SJSA1 (cell line): ENCODE data around the gene TSFM. TPM values are rescaled to one million over a fixed set of nuclear protein-coding genes. Genes with fewer than 3 reads are reported as not detected.

Experiments
- DNase-seq, 2 experiments: peaks; one replicate each; pipeline ENCODE4 v3.0.0-alpha.2; 2015 to 2020; ENCODE audit warnings: low spot score in 2 of 2, low read depth in 1 of 2
- H3K27ac ChIP-seq: fragments of 250-450 bp; sonication (Bioruptor Pico); 2 replicates; pipeline ENCODE4 v1.5.1; 2020; ENCODE audit warnings: mild to moderate bottlenecking, moderate library complexity
- H3K27me3 ChIP-seq: fragments of 250-450 bp; sonication (Bioruptor Pico); replicated peaks from 2 replicates; pipeline ENCODE4 v1.5.1; 2020; ENCODE audit warnings: mild to moderate bottlenecking, moderate library complexity
- H3K36me3 ChIP-seq: fragments of 250-450 bp; sonication (Bioruptor Pico); 2 replicates; pipeline ENCODE4 v1.5.1; 2020; ENCODE audit warnings: mild to moderate bottlenecking
- H3K4me1 ChIP-seq: fragments of 250-450 bp; sonication (Bioruptor Pico); replicated peaks from 2 replicates; pipeline ENCODE4 v1.6.1; 2021; ENCODE audit warnings: mild to moderate bottlenecking
- H3K4me3 ChIP-seq: fragments of 250-450 bp; sonication (Bioruptor Pico); 2 replicates; pipeline ENCODE4 v1.5.1; 2020; ENCODE audit warnings: mild to moderate bottlenecking
- H3K9me3 ChIP-seq: fragments of 250-450 bp; sonication (Bioruptor Pico); replicated peaks from 2 replicates; pipeline ENCODE4 v1.5.1; 2020; ENCODE audit warnings: mild to moderate bottlenecking
- total RNA-seq: library from RNA; depleted of rRNA; stranded (reverse); fragments of >200 nt; shearing (Covaris generic); gene quantifications from 2 replicates; pipeline ENCODE4 v1.2.3, GENCODE V29; 2014

TSFM gene
- total RNA-seq, 1 experiment from 2014 or later: 591 TPM

- peaks cover 72% of the 10 kb centered on the region for H3K4me1 ChIP-seq
- no peaks in the 10 kb centered on the region for H3K9me3 ChIP-seq
- H3K27me3 ChIP-seq: no peaks in the 10 kb centered on the region
- H3K36me3 ChIP-seq: peaks cover 66% of the 10 kb centered on the region
- H3K4me3 ChIP-seq: no peak overlapping the region
- DNase-seq: no peak
- peak overlapping the region; percentile 1 for H3K27ac ChIP-seq
Observed at GRCh38 chr12:57836442-57837375, 54.1 kb downstream of the TSFM start.

- no peak overlapping the region for H3K4me3 ChIP-seq
- no peak for DNase-seq
- H3K27me3 ChIP-seq: no peaks in the 10 kb centered on the region
Observed at GRCh38 chr12:57837864-57838562, 55.4 kb downstream of the TSFM start.

GRCh38 chr12:57838594-57839302, 56.2 kb downstream of the TSFM start:
- Histone ChIP-seq H3K36me3 (peaks cover 70% of the 10 kb centered on the region), H3K9me3 (no peaks in the 10 kb centered on the region), H3K4me3 (no peak overlapping the region), H3K4me1 (peaks cover 67% of the 10 kb centered on the region), H3K27ac (peak overlapping the region; percentile 0), H3K27me3 (no peaks in the 10 kb centered on the region)
- peak; percentile 75 to 82 for DNase-seq

More at GRCh38 chr12:57837864-57838562, 55.4 kb downstream of the TSFM start:
- Histone ChIP-seq H3K9me3 (no peaks in the 10 kb centered on the region), H3K4me1 (peaks cover 68% of the 10 kb centered on the region), H3K36me3 (peaks cover 72% of the 10 kb centered on the region), H3K27ac (peak overlapping the region; percentile 0)

- H3K4me3 ChIP-seq: no peak overlapping the region
- peak in 1 of 2 experiments; percentile 93 for DNase-seq
- peaks cover 78% of the 10 kb centered on the region for H3K4me1 ChIP-seq
- no peak overlapping the region for H3K27ac ChIP-seq
- peaks cover 80% of the 10 kb centered on the region for H3K36me3 ChIP-seq
- H3K27me3 ChIP-seq: no peaks in the 10 kb centered on the region
- no peaks in the 10 kb centered on the region for H3K9me3 ChIP-seq
Observed at GRCh38 chr12:57839996-57840395, 57.4 kb downstream of the TSFM start.

- Histone ChIP-seq H3K27me3 (no peaks in the 10 kb centered on the region), H3K36me3 (peaks cover 84% of the 10 kb centered on the region), H3K27ac (no peak overlapping the region), H3K9me3 (peaks cover under 1% of the 10 kb centered on the region; the same call in 1 of the 2 replicates), H3K4me3 (no peak overlapping the region), H3K4me1 (peaks cover 79% of the 10 kb centered on the region)
- DNase-seq: peak in 1 of 2 experiments; percentile 95
Observed at GRCh38 chr12:57840726-57841125, 58.1 kb downstream of the TSFM start.

GRCh38 chr12:57841445-57841844, 58.9 kb downstream of the TSFM start:
- DNase-seq: peak in 1 of 2 experiments; percentile 91
- Histone ChIP-seq H3K27me3 (no peaks in the 10 kb centered on the region), H3K4me3 (no peak overlapping the region), H3K36me3 (peaks cover 84% of the 10 kb centered on the region), H3K9me3 (peaks cover 5% of the 10 kb centered on the region; the same call in 1 of the 2 replicates), H3K4me1 (peaks cover 75% of the 10 kb centered on the region), H3K27ac (no peak overlapping the region)

- Histone ChIP-seq H3K4me1 (peaks cover 68% of the 10 kb centered on the region), H3K27ac (no peak overlapping the region)
Observed at GRCh38 chr12:57842342-57843294, 60.0 kb downstream of the TSFM start.

GRCh38 chr12:57844709-57845477, 62.3 kb downstream of the TSFM start:
- Histone ChIP-seq H3K4me3 (peak overlapping the region; percentile 84), H3K4me1 (peaks cover 51% of the 10 kb centered on the region), H3K27ac (peak overlapping the region; percentile 81), H3K9me3 (peaks cover 5% of the 10 kb centered on the region; the same call in 1 of the 2 replicates), H3K27me3 (no peaks in the 10 kb centered on the region), H3K36me3 (peaks cover 63% of the 10 kb centered on the region)
- peak in 1 of 2 experiments; percentile 100 for DNase-seq

More at GRCh38 chr12:57842342-57843294, 60.0 kb downstream of the TSFM start:
- H3K4me3 ChIP-seq: no peak overlapping the region
- DNase-seq: peak; percentile 75 to 93
- peaks cover 5% of the 10 kb centered on the region; the same call in 1 of the 2 replicates for H3K9me3 ChIP-seq
- peaks cover 82% of the 10 kb centered on the region for H3K36me3 ChIP-seq
- H3K27me3 ChIP-seq: no peaks in the 10 kb centered on the region

- Histone ChIP-seq H3K9me3 (peaks cover 5% of the 10 kb centered on the region; the same call in 1 of the 2 replicates), H3K27me3 (no peaks in the 10 kb centered on the region), H3K27ac (peak overlapping the region; percentile 81), H3K4me1 (peaks cover 51% of the 10 kb centered on the region), H3K4me3 (peak overlapping the region; percentile 84), H3K36me3 (peaks cover 56% of the 10 kb centered on the region)
- DNase-seq: peak; percentile 100
Observed at GRCh38 chr12:57845478-57846284, 63.1 kb downstream of the TSFM start.

- Histone ChIP-seq H3K27ac (peak overlapping the region; percentile 81), H3K36me3 (peaks cover 51% of the 10 kb centered on the region), H3K9me3 (peaks cover 5% of the 10 kb centered on the region; the same call in 1 of the 2 replicates), H3K4me1 (peaks cover 45% of the 10 kb centered on the region), H3K27me3 (peaks cover under 1% of the 10 kb centered on the region), H3K4me3 (peak overlapping the region; percentile 84)
- no peak for DNase-seq
Observed at GRCh38 chr12:57846285-57846576, 63.6 kb downstream of the TSFM start.

- Histone ChIP-seq H3K9me3 (peaks cover 5% of the 10 kb centered on the region; the same call in 1 of the 2 replicates), H3K4me1 (peaks cover 40% of the 10 kb centered on the region), H3K4me3 (peak within 1 kb of the TSS; percentile 84), H3K27ac (peak within 1 kb of the TSS; percentile 81), H3K36me3 (peaks cover 46% of the 10 kb centered on the region), H3K27me3 (peaks cover 5% of the 10 kb centered on the region)
- DNase-seq: peak; percentile 100
Observed at GRCh38 chr12:57846577-57847319, 64.2 kb downstream of the TSFM start, which contains the start of gene CTDSP2. TSS of gene CTDSP2 (minus strand) at chr12:57846729. CDS start at chr12:57846435, 294 bp downstream.
